Measurements from ENCODE around the gene SARNP. TPM values are rescaled to one million over a fixed set of nuclear protein-coding genes. Genes with fewer than 3 reads are reported as not detected.

Gene SARNP
- polyA plus RNA-seq, 1 experiment = 178 TPM

- H3K27ac ChIP-seq (ENCODE audit: low read depth, low read length) = peak overlapping the region; percentile 100
- no peak for DNase-seq (ENCODE audit: low read depth, low spot score)
- H3K27me3 ChIP-seq (ENCODE audit: control insufficient read depth, insufficient read depth, low read length) = no peaks in the 10 kb centered on the region
- H3K9me3 ChIP-seq (ENCODE audit: control insufficient read depth, insufficient read depth, low read length) = no peaks in the 10 kb centered on the region; the same call in 1 of the 2 replicates
- no peak for TF ChIP-seq CTCF (IDR thresholded peaks at IDR 0.05; ENCODE audit: low read depth, low read length)
- ChIA-PET POLR2A (interaction anchor here (0.6 to 1.9 kb wide), 12 partner anchors 8 to 374 kb away, joined by 3 to 20 read pairs (median 4); partner anchors contain the start of genes BLOC1S1, DNAJC14, ORMDL2 and PA2G4), CTCF (interaction anchor here (0.8 to 2.3 kb wide), 7 partner anchors 8 to 541 kb away, joined by 3 to 34 read pairs (median 4); partner anchors contain the start of gene RDH5)
- H3K4me3 ChIP-seq (ENCODE audit: low read depth, low read length) = peak overlapping the region; percentile 99
Measured at GRCh38 chr12:55729819-55730818, 87.4 kb downstream of the SARNP start.

DNA sequence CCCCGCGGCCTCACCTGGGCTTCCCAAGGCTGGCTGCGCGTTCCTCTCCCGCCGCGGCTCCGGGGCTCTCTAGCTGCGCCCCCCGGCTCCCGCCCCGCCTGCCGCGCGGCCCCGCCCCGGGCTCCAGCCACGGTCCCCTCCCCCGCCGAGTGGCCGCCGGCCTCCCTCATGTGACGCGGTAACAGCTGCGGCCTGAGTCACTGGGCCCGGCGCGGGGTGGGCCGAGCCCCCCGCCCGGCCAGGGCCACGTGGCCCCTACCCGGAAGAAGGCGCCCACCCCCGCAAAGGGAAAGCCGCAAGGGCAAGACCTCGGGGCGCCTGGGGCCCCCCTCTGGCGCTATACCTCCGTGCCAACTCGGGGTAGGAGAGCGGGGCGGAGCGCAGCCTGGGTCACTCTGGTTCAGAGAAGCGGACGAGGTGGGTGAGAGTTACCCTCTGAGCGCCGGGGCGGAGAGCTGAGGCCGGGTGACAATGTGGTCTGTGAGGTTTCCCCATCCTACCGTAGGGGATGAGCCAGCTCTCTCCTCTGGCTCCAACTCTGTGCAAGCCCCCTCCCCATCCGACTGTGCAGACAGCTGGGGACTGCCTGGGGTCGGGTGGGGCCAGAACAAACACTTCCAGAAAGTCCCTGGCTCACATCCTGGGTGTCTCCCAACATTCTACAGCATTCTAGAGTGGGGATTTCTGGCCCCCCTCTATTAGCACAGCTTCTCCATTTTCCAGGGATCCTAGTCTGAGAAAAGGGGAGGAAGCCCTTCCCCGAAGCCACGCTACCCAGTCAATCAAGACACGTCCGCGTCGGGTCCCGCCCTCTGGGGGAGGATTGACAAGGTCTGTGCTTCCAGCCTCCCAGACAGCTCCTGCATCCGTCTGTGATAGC, 88.3 kb downstream of the SARNP start, which contains the start of gene CD63:
Gene CD63, minus strand, starts transcription at position 71 of the 880 bp plus-strand sequence. CDS start 668 bp downstream, outside the sequence.
- Histone ChIP-seq H3K9me3 (ENCODE audit: control insufficient read depth, insufficient read depth, low read length) (no peaks in the 10 kb centered on the region; the same call in 1 of the 2 replicates), H3K27ac (ENCODE audit: low read depth, low read length) (peak within 1 kb of the TSS; percentile 100), H3K4me3 (ENCODE audit: low read depth, low read length) (peak within 1 kb of the TSS; percentile 99), H3K27me3 (ENCODE audit: control insufficient read depth, insufficient read depth, low read length) (no peaks in the 10 kb centered on the region)
- peak; percentile 82 for DNase-seq (ENCODE audit: low read depth, low spot score)
- no peak for TF ChIP-seq CTCF (IDR thresholded peaks at IDR 0.05; ENCODE audit: low read depth, low read length)
- CTCF ChIA-PET = interaction anchor here (0.7 to 2.3 kb wide), 5 partner anchors 9 to 211 kb away, joined by 4 to 34 read pairs (median 4); partner anchors contain the start of gene RDH5
- POLR2A ChIA-PET = interaction anchor here (0.6 to 1.9 kb wide), 13 partner anchors 8 to 801 kb away, joined by 3 to 20 read pairs (median 4); partner anchors contain the start of genes BLOC1S1, DNAJC14, ORMDL2 and PA2G4

- no peaks in the 10 kb centered on the region for H3K27me3 ChIP-seq (ENCODE audit: control insufficient read depth, insufficient read depth, low read length)
- POLR2A ChIA-PET = interaction anchor here (1.3 to 1.8 kb wide), 4 partner anchors 10 to 246 kb away, joined by 4 to 20 read pairs (median 12); partner anchors contain the start of genes BLOC1S1 and RAB5B
- CTCF ChIA-PET = interaction anchor here (1.7 to 2.3 kb wide), 2 partner anchors 8 to 10 kb away, joined by 5 to 34 read pairs; partner anchors contain the start of gene RDH5
Measured at GRCh38 chr12:55728186-55728938, 89.2 kb downstream of the SARNP start.

More at GRCh38 chr12:55728186-55728938, 89.2 kb downstream of the SARNP start:
- DNase-seq (ENCODE audit: low read depth, low spot score) = no peak
- H3K4me3 ChIP-seq (ENCODE audit: low read depth, low read length) = peak overlapping the region; percentile 99
- no peaks in the 10 kb centered on the region; the same call in 1 of the 2 replicates for H3K9me3 ChIP-seq (ENCODE audit: control insufficient read depth, insufficient read depth, low read length)
- H3K27ac ChIP-seq (ENCODE audit: low read depth, low read length) = peak overlapping the region; percentile 92
- TF ChIP-seq CTCF (IDR thresholded peaks at IDR 0.05; ENCODE audit: low read depth, low read length) = no peak

All from AG04450 (cell line).